Left lung (tissue), 10 donors: Measurements from ENCODE around the gene ST3GAL3. TPM values are rescaled to one million over a fixed set of nuclear protein-coding genes. Genes with fewer than 3 reads are reported as not detected.
"Not testable (repeated sequence)": the region's sequence is repeated elsewhere in the genome, so short reads cannot be mapped to it uniquely, and the experiment has no call there.

Experiments used
- ATAC-seq: fragments of 200-7000 bp; cut with Tn5 transposase; one replicate; pipeline ENCODE4 v1.9.1; 2020; ENCODE audit warnings: moderate library complexity
- DNase-seq, 4 donors: peaks; one replicate each; pipeline ENCODE4 v3.0.0-alpha.2; 2013 to 2020
- H3K27ac ChIP-seq, 2 donors: fragments of 200-600 bp; sonication (generic) in 1 of 2; one replicate each; pipeline versions ENCODE4 v1.5.0 to v1.8.0; 2020 to 2021
- H3K27me3 ChIP-seq, 2 donors: fragments of 200-600 bp; sonication (generic) in 1 of 2; one replicate each; pipeline versions ENCODE4 v1.5.0 to v1.8.0; 2020 to 2021
- H3K36me3 ChIP-seq, 2 donors: fragments of 200-600 bp; sonication (generic) in 1 of 2; one replicate each; pipeline versions ENCODE4 v1.5.0 to v1.8.0; 2020 to 2021
- H3K4me1 ChIP-seq, 2 donors: fragments of 200-600 bp; one replicate each; pipeline ENCODE4 v1.8.0; 2021
- H3K4me3 ChIP-seq, 2 donors: fragments of 200-600 bp; sonication (generic) in 1 of 2; one replicate each; pipeline versions ENCODE4 v1.5.0 to v1.8.0; 2020 to 2021; ENCODE audit warnings: mild to moderate bottlenecking in 1 of 2
- H3K9me3 ChIP-seq, 2 donors: fragments of 200-600 bp; sonication (generic) in 1 of 2; one replicate each; pipeline versions ENCODE4 v1.5.0 to v1.8.0; 2020 to 2021
- intact Hi-C, 2 donors: fragments of 100-400 bp; cut with DNase I; formaldehyde crosslinking; loops; one replicate each; pipeline versions ENCODE4 v1.11.2 to v1.14.2; 2022
- polyA plus RNA-seq, 6 donors: library from polyadenylated mRNA; unstranded; fragments of 120-200 nt; gene quantifications; one replicate each; pipeline ENCODE4 v1.2.1, GENCODE V29; 2013; ENCODE audit not compliant: insufficient read length in 6 of 6
- total RNA-seq, 2 donors: library from RNA; stranded (reverse); fragmentation: NEBNext Ultra II Directional; extraction: Animal tissue kit (Norgen Biotek cat#: 25700); gene quantifications; one replicate each; pipeline ENCODE4 v1.2.1, GENCODE V29; 2021
- TF ChIP-seq, protein P1 (sequence below), 2 donors: fragments of 200-600 bp; sonication (generic) in 1 of 2; IDR thresholded peaks; one replicate each; pipeline versions ENCODE4 v1.5.0 to v1.8.0; 2021; ENCODE audit warnings: antibody characterized with exemption in 2 of 2
- donor health status: DM: no; HTN: yes; CAD: no.
- donor health status: DM: no; HTN: no; CAD: no.

Gene ST3GAL3
- total and polyA plus RNA-seq, 8 donors, result 18.9 to 42.4 (median 34.4) TPM

DNA sequence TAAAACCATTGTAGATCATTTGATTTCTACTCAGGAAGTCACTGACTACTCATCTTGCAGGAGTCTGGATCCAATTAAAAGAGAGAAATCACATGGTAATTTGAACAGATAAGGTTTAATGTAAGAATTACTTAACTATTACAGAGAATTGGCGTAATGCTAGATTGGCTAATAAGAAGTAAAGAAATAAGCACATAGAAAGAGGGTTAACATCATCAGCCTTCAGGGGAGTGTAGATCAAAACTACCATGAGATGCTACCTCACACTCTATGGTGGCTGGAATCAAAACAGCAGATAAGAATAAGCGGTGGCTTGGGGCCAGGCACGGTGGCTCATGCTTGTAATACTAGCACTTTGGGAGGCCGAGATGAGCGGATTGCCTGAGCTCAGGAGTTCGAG, 11.7 kb downstream of the ST3GAL3 start:
- Histone ChIP-seq H3K27ac (no peak overlapping the region), H3K4me3 (no peak overlapping the region)

DNA sequence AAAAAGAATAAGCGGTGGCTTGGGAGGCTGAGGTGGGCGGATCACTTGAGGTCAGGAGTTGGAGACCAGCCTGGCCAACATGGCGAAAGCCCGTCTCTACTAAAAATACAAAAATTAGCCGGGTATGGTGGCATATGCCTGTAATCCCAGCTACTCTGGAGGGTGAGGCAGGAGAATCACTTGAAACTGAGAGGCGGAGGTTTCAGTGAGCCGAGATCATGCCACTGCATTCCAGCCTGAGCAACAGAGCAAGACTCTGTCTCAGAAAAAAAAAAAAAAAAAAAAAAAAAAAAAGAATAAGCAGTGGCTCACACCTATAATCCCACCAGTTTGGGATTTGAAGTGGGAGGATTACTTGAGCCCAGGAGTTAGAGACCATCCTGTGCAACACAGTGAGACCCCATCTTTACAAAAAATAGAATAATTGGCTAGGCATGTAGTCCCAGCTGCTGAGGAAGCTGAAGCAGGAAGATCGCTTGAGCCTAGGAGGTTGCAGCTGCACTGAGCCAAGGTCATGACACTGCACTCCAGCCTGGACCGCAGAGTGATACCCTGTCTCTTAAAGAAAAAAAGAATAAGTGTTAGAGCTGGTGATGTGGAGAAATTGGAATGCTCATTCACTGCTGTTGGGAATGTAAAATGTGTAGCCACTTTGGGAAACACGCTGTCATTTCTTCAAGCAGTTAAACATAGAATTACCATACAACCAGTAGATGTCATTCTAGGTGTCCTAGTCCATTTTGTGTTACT, 12.5 kb downstream of the ST3GAL3 start:
- H3K4me1 ChIP-seq, intact Hi-C loops, H3K36me3 ChIP-seq, H3K9me3 ChIP-seq, H3K27me3 ChIP-seq, H3K4me3 ChIP-seq, H3K27ac ChIP-seq, DNase-seq, ATAC-seq: not testable (repeated sequence)

More for the DNA sequence above, 11.7 kb downstream of the ST3GAL3 start:
- no peak for DNase-seq
- no peaks in the 10 kb centered on the region for H3K4me1 ChIP-seq
- no peaks in the 10 kb centered on the region for H3K9me3 ChIP-seq
- ATAC-seq, result no peak
- H3K27me3 ChIP-seq, result no peaks in the 10 kb centered on the region
- no peaks in the 10 kb centered on the region for H3K36me3 ChIP-seq
- intact Hi-C loops, result no loop called here
- TF ChIP-seq, protein P1, sequence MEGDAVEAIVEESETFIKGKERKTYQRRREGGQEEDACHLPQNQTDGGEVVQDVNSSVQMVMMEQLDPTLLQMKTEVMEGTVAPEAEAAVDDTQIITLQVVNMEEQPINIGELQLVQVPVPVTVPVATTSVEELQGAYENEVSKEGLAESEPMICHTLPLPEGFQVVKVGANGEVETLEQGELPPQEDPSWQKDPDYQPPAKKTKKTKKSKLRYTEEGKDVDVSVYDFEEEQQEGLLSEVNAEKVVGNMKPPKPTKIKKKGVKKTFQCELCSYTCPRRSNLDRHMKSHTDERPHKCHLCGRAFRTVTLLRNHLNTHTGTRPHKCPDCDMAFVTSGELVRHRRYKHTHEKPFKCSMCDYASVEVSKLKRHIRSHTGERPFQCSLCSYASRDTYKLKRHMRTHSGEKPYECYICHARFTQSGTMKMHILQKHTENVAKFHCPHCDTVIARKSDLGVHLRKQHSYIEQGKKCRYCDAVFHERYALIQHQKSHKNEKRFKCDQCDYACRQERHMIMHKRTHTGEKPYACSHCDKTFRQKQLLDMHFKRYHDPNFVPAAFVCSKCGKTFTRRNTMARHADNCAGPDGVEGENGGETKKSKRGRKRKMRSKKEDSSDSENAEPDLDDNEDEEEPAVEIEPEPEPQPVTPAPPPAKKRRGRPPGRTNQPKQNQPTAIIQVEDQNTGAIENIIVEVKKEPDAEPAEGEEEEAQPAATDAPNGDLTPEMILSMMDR (IDR thresholded peaks at IDR 0.05), result no peak

DNA sequence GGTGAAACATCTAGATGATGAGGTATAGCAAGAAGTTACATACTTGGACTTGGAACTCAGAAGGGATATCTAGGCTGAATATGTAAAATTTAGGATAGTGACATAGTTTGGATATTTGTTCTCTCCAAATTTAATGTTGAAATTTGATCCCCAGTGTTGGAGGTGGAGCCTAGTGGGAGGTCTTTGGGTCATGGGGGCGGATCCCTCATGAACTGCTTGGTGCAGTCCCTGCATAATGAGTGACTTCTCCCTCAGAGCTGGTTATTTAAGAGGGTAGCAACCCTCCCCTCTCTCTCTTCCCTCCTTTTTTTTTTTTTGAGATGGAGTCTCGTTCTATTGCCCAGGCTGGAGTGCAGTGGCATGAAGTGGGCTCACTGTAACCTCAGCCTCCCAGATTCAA, 15.5 kb downstream of the ST3GAL3 start:
- Histone ChIP-seq H3K27ac (no peak overlapping the region), H3K27me3 (no peaks in the 10 kb centered on the region), H3K36me3 (no peaks in the 10 kb centered on the region), H3K4me1 (no peaks in the 10 kb centered on the region), H3K4me3 (no peak overlapping the region), H3K9me3 (no peaks in the 10 kb centered on the region)
- ATAC-seq, result no peak
- intact Hi-C loops, result no loop called here
- DNase-seq, result no peak
- TF ChIP-seq, protein P1 (IDR thresholded peaks at IDR 0.05), result no peak

DNA sequence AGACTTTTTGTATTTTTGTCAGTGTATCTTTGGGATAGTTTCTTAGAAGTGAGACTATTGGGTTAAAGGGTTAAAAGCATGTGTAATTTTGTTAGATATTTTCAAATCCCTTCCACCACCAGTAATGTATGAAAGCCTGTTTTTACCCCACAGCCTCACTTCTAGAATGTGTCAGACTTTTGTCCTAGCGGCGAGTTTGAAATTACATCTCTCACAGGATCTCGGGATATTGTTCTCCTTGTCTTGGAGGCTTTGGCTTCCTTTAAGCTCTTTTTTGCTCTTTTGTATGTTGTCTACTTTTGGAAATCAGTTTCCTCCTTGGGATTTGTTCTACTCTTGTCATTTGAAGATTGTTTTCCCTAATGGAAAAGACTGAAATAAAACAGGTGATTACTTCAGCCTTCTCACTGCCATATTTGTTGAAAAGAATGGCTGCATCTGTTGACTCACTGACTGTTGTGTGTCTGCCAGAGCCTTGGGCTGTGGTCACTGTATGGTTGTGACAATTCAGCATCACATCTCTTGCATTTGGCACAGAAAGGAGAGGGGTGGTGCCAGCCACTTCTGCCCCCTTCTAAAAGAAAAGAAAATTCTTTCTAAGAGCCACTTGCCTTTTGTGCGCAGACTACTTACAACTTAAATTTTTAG, 22.6 kb downstream of the ST3GAL3 start:
- intact Hi-C loops, result no loop called here
- Histone ChIP-seq H3K4me3 (no peak overlapping the region), H3K9me3 (no peaks in the 10 kb centered on the region), H3K4me1 (no peaks in the 10 kb centered on the region), H3K36me3 (no peaks in the 10 kb centered on the region), H3K27ac (no peak overlapping the region), H3K27me3 (no peaks in the 10 kb centered on the region)
- no peak for DNase-seq
- no peak for ATAC-seq
- TF ChIP-seq, protein P1 (IDR thresholded peaks at IDR 0.05), result no peak

DNA sequence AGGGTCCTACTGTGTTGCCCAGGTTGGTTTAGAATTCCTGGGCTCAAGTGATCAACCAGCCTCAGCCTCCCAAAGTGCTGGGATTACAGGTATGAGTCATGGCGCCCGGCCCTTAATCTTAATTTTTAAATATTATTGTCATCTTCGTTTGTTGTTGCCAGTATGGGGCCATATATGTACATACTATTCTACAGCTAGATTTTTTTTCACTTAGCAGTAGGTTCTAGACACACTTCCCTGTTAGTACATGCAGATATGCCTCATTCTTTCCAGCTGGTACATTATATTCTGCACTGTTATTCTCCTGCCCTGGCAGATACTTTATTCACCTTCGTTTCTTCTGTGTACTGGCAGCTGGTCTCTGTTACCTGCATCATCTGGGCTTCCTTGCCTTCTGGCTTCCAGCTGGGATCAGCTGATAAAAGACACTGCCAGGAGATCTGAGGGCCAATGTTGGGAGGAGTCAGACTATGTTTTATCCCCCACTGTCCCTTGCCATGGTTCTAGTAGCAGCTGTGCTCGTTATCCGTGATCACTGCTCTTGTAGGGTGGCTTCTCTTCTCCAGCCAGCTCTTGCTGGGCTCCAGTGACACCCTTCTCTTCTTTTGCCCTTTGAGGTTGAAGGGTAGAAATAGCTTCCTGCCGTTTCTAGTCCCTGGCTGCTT, 24.7 kb downstream of the ST3GAL3 start:
- H3K4me1 ChIP-seq, result no peaks in the 10 kb centered on the region
- no peaks in the 10 kb centered on the region for H3K27me3 ChIP-seq
- DNase-seq, result no peak
- TF ChIP-seq, protein P1 (IDR thresholded peaks at IDR 0.05), result no peak
- H3K36me3 ChIP-seq, result no peaks in the 10 kb centered on the region
- intact Hi-C loops, result no loop called here
- H3K27ac ChIP-seq, result no peak overlapping the region
- no peak for ATAC-seq
- H3K4me3 ChIP-seq, result no peak overlapping the region
- H3K9me3 ChIP-seq, result no peaks in the 10 kb centered on the region
